Fibroblast of villous mesenchyme (primary cell): ENCODE measurements around the gene METTL24. TPM values are rescaled to one million over a fixed set of nuclear protein-coding genes. Genes with fewer than 3 reads are reported as not detected.

ENCODE experiments used
- DNase-seq: peaks from one replicate; pipeline ENCODE4 v3.0.0-alpha.2; 2010; ENCODE audit warnings: low read depth
- H3K4me3 ChIP-seq: 2 replicates; pipeline ENCODE4 v1.5.1; 2011; ENCODE audit warnings: low read depth, mild to moderate bottlenecking, low read length
- CTCF ChIP-seq: IDR thresholded peaks from 2 replicates; pipeline ENCODE4 v1.5.1; 2012; ENCODE audit warnings: low read depth, mild to moderate bottlenecking, low read length; ENCODE audit not compliant: insufficient read depth
- total RNA-seq: library from RNA; depleted of rRNA; stranded (reverse); fragments of >200 nt; gene quantifications from 2 replicates; pipeline ENCODE4 v1.2.3, GENCODE V29; 2012

Gene METTL24
- 0.32 TPM in 1 of 2 replicates, not detected in the other for total RNA-seq

DNA sequence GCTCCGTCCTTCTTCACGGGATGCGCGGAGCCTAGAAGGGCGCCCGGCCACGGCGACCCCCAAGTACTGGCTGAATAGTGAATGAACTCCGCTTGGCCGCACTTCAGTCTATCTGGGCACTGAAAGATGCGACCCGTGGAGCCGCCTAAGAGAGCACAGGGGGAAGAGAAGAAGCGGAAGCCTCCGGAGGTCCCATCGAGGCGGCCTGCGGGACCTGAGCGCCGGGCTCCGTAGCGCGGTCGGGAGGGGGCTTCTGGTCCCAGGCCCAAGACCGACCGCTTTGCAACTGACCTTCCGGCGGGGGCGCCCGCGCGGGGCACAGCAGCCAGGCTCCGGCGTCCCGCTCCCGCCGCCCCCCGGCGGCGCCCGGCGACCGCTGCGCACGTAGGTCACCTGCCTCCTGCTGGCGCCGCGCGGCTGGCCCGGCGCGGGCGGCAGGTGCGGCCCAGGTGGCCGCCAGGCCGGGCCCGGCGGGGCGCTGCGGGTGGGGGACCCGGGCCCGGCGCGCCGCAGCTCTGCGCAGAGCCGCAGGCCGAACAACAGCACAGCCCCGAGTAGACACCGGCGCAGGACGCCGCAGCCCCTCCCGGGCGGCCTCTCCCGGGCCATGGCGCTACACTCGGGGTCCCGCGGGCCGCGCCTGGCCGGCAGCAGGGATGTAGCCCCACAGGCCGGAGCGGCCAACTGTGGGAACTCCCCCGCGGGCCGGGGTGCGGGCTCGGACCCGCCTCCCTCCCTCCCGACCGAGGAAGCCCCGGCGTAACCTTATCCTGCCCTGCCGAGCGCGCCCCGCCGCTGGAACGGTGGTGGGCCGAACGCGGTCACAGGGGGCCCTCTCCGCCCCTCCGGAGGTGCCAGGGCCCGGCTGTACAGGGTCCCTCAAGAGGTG, at the start of gene METTL24:
Gene METTL24 (minus strand): TSS at position 686 of the 889 bp plus-strand sequence. CDS start 77 bp downstream, at position 609.
- no peak for TF ChIP-seq CTCF
- DNase-seq, result no peak
- peak within 1 kb of the TSS; percentile 52 for H3K4me3 ChIP-seq

- no peak overlapping the region for H3K4me3 ChIP-seq
- no peak for TF ChIP-seq CTCF
- DNase-seq, result peak; percentile 83
Measured at GRCh38 chr6:110404607-110405006, 46.5 kb upstream of the METTL24 start.

DNA sequence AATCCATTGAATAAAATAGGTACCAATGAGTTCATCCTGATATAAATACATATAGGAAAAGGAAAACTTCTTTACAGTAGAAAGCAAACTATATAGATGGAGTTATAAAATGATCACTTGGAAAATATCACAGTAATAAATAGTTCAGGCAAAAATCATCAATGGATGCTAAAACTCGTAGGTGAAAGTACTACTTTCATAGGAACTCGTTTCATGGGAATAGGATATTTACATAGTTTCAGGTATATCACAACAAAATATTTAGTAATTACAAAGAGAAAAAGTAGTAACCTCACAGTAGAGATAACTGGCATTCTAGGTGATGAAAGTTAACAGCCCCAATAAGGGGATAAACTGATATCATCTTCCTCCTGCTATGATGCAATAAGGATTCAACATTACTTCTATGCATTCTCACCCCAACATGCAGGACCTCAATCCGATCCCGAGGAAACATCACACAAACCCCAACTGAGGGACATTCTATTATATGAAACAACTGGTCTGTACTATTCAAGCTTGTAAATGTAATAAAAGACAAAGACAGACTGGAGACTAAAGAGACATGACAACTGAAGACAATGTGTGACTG, 43.5 kb upstream of the METTL24 start:
- DNase-seq, result no peak
- no peak overlapping the region for H3K4me3 ChIP-seq
- TF ChIP-seq CTCF, result no peak

GRCh38 chr6:110400208-110400607, 42.1 kb upstream of the METTL24 start:
- peak overlapping the region; percentile 40 for H3K4me3 ChIP-seq
- no peak for DNase-seq
- no peak for TF ChIP-seq CTCF

DNA sequence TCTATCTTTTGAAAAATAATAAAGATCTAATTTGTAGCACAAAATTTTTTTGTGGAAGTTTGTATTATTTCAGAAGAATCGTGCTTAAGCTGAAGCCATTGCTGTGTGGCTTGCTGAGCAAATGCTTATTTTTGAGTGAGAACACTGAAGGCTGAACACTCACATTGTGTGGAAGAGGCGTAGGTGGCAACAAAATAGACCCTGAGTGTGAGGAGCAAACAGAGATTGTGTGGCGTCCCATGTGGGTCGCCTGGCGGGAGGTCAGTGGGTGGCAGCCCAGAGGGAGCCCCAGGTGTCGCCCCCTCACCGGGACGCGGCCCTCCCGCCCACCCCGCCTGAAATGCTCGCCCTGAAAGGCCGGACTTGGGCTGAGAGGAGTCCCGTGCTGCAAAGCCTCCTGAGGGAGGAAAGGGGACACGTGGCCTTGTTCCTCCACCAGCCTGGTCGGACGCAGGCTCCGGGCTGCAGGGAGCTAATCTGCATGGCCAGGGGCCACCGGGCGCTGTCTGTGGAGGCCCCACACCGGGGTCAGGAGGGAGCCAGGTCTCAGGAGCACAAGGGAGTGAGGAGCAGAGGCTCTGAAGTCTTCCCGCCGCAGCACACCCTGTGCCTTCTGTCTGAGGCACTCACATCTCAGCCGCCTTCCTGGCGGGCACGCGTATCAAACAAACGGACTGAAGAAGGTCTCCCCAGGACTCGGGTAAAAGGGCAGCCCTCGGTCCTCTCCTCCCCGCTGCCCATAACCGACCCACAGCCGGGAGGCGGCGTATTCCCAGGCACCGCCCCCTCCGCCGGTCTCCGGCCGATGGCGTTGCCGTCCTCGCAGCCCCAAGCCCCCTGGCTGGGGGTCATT, 41.3 kb upstream of the METTL24 start:
- peak overlapping the region; percentile 40 for H3K4me3 ChIP-seq
- no peak for TF ChIP-seq CTCF
- DNase-seq, result no peak

DNA sequence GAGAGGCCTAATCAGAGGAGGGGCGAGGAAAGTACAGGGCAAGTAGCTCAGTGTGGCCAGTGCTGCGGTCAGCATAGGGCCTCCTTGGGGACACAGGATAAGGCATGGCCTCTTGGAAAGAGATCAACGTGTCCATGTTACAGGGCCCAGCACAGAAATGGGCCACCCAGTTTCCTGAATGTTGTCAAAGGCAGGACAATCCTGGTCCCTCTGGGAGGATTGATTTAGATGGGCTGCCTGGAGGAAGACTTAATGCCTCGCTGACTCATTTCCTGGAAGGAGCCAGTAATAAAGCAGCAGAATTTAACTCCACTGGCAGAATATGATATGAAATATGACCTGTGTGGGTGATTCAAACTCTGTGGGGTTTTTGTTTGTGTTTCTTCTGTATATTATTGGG, 40.6 kb upstream of the METTL24 start:
- H3K4me3 ChIP-seq, result no peak overlapping the region
- TF ChIP-seq CTCF, result no peak
- DNase-seq, result peak; percentile 45
